Peyer's patch (tissue), 4 donors: Measurements from ENCODE around the gene MYZAP. TPM values are rescaled to one million over a fixed set of nuclear protein-coding genes. Genes with fewer than 3 reads are reported as not detected.

Experiments used
- DNase-seq, 3 donors: peaks; one replicate each; pipeline ENCODE4 v3.0.0-alpha.2; 2017 to 2019
- H3K27ac ChIP-seq, 4 donors: fragments of 200-600 bp; sonication (generic); one replicate each; pipeline ENCODE4 v1.5.1; 2016 to 2019
- H3K27me3 ChIP-seq, 2 donors: fragments of 200-600 bp; sonication (generic); one replicate each; pipeline ENCODE4 v1.5.1; 2019
- H3K36me3 ChIP-seq, 3 donors: fragments of 200-600 bp; sonication (generic); one replicate each; pipeline ENCODE4 v1.5.1; 2016 to 2019
- H3K4me1 ChIP-seq, 4 donors: fragments of 200-600 bp; sonication (generic); one replicate each; pipeline ENCODE4 v1.5.1; 2016 to 2019
- H3K4me3 ChIP-seq, 4 donors: fragments of 200-600 bp; sonication (generic); 1 replicate in 3 of 4; 2 replicates in 1 of 4; pipeline ENCODE4 v1.5.1; 2016 to 2019; ENCODE audit warnings: mild to moderate bottlenecking in 1 of 4
- H3K9me3 ChIP-seq, 4 donors: fragments of 200-600 bp; sonication (generic); one replicate each; pipeline ENCODE4 v1.5.1; 2016 to 2019; ENCODE audit warnings: mild to moderate bottlenecking in 1 of 4
- POLR2A ChIP-seq, 2 donors: fragments of 450-650 bp; IDR thresholded peaks; one replicate each; pipeline ENCODE4 v1.5.1; 2017; ENCODE audit warnings: antibody characterized with exemption in 2 of 2, mild to moderate bottlenecking in 2 of 2, moderate library complexity in 2 of 2
- total RNA-seq, 4 donors: library from RNA; depleted of rRNA; stranded (reverse); fragments of >200 nt; gene quantifications; one replicate each; pipeline ENCODE4 v1.1.0, GENCODE V29; 2016
- TF ChIP-seq, protein P1 (sequence below), 6 experiments: fragments of 450-650 bp in 4 of 6; fragments of 200-600 bp in 2 of 6; sonication (generic) in 1 of 6; IDR thresholded peaks; one replicate each; pipeline ENCODE4 v1.5.1; 2017 to 2019; ENCODE audit warnings: antibody characterized with exemption in 6 of 6, mild to moderate bottlenecking in 3 of 6, moderate library complexity in 1 of 6

MYZAP gene
- total RNA-seq, 4 donors from 2014 or later, result 2.5 to 36.3 (median 17.4) TPM

- no peak for TF ChIP-seq POLR2A (IDR thresholded peaks at IDR 0.05)
- TF ChIP-seq, protein P1, sequence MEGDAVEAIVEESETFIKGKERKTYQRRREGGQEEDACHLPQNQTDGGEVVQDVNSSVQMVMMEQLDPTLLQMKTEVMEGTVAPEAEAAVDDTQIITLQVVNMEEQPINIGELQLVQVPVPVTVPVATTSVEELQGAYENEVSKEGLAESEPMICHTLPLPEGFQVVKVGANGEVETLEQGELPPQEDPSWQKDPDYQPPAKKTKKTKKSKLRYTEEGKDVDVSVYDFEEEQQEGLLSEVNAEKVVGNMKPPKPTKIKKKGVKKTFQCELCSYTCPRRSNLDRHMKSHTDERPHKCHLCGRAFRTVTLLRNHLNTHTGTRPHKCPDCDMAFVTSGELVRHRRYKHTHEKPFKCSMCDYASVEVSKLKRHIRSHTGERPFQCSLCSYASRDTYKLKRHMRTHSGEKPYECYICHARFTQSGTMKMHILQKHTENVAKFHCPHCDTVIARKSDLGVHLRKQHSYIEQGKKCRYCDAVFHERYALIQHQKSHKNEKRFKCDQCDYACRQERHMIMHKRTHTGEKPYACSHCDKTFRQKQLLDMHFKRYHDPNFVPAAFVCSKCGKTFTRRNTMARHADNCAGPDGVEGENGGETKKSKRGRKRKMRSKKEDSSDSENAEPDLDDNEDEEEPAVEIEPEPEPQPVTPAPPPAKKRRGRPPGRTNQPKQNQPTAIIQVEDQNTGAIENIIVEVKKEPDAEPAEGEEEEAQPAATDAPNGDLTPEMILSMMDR (IDR thresholded peaks at IDR 0.05), result no peak
These were observed 84.9 kb downstream of the MYZAP start for GRCh38 chr15:57676585-57676984.

DNA sequence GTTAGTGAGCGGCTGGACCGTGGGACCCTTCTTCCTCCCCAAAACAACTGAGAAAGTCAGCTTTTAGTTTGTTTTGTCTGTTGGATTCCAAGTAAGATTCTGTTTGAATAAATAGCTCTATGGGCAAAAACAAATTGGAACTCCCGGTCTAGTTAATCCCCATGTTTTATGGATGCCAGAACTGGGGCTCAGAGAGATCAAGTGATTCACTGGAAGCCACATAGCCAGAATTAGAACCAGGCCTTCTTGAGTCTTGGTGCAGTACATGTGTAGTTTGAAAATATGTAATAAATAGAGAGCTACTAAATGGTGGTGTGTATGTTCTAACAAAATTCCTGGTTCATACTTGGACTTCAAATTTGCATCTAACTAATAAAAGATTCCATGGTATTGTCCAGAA is 85.5 kb downstream of the MYZAP start:
- no peak overlapping the region for H3K27ac ChIP-seq
- H3K36me3 ChIP-seq, result peaks cover 0 to 13% (median 0%) of the 10 kb centered on the region in 3 donors
- DNase-seq, result no peak
- no peaks in the 10 kb centered on the region for H3K9me3 ChIP-seq
- no peak overlapping the region for H3K4me3 ChIP-seq
- TF ChIP-seq, protein P1 (IDR thresholded peaks at IDR 0.05), result no peak
- TF ChIP-seq POLR2A (IDR thresholded peaks at IDR 0.05), result no peak
- no peaks in the 10 kb centered on the region for H3K27me3 ChIP-seq
- no peaks in the 10 kb centered on the region for H3K4me1 ChIP-seq

More at GRCh38 chr15:57676585-57676984, 84.9 kb downstream of the MYZAP start:
- no peaks in the 10 kb centered on the region for H3K9me3 ChIP-seq
- H3K27ac ChIP-seq, result no peak overlapping the region
- H3K36me3 ChIP-seq, result peaks cover 0 to 13% (median 0%) of the 10 kb centered on the region in 3 donors
- DNase-seq, result no peak
- H3K27me3 ChIP-seq, result no peaks in the 10 kb centered on the region
- H3K4me3 ChIP-seq, result no peak overlapping the region
- H3K4me1 ChIP-seq, result no peaks in the 10 kb centered on the region

DNA sequence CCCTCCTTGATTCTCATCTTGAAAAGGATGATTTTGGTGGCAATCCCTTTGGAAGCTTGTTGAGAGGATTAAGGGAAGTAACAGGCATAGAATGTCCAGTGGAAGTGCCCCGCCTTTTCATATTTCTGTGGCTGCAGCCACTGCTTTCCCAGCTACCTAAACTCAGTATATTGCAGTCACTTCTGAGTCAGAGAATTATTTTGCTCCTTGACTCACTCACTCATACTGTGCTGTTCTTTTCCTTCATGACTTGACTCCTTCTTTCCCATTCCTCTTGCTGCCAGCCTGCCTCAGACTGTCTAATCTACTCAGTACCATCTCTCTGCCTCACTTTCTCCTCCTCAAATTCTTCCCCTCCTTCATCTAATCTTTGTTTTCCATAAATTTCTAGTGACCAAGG is 88.3 kb downstream of the MYZAP start:
- Histone ChIP-seq H3K27ac (no peak overlapping the region), H3K36me3 (peaks cover 0 to 9% (median 0%) of the 10 kb centered on the region in 3 donors), H3K4me1 (no peaks in the 10 kb centered on the region), H3K27me3 (no peaks in the 10 kb centered on the region), H3K9me3 (no peaks in the 10 kb centered on the region), H3K4me3 (no peak overlapping the region)
- no peak for DNase-seq
- TF ChIP-seq, protein P1 (IDR thresholded peaks at IDR 0.05), result no peak
- no peak for TF ChIP-seq POLR2A (IDR thresholded peaks at IDR 0.05)

- no peak overlapping the region for H3K27ac ChIP-seq
- H3K27me3 ChIP-seq, result no peaks in the 10 kb centered on the region
- H3K9me3 ChIP-seq, result no peaks in the 10 kb centered on the region
- TF ChIP-seq, protein P1 (IDR thresholded peaks at IDR 0.05), result no peak
- no peak for TF ChIP-seq POLR2A (IDR thresholded peaks at IDR 0.05)
- H3K4me1 ChIP-seq, result no peaks in the 10 kb centered on the region
- H3K36me3 ChIP-seq, result peaks cover 0 to 4% (median 0%) of the 10 kb centered on the region in 3 donors
- no peak overlapping the region for H3K4me3 ChIP-seq
- DNase-seq, result no peak
These were observed 89.3 kb downstream of the MYZAP start for GRCh38 chr15:57681011-57681410.

DNA sequence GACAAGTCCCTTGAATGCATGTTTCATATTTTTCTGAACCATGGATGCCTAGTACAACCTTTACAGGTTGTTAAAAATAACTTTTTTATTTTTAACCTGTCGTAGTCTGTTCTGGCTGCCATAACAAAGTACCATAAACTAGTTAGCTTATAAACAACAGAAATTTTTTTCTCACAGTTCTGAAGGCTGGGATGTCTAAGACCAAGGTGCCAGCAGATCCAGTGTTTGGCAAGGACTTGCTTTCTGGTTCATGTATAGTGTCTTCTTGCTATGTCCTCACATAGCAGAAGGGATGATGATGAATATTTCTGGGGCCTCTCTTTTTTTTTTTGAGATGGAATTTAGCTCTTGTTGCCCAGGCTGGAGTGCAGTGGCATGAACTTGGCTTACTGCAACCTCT is 91.8 kb downstream of the MYZAP start:
- DNase-seq, result no peak
- no peak for TF ChIP-seq POLR2A (IDR thresholded peaks at IDR 0.05)
- TF ChIP-seq, protein P1 (IDR thresholded peaks at IDR 0.05), result no peak
- Histone ChIP-seq H3K4me3 (no peak overlapping the region), H3K27me3 (no peaks in the 10 kb centered on the region), H3K4me1 (no peaks in the 10 kb centered on the region), H3K36me3 (no peaks in the 10 kb centered on the region), H3K27ac (no peak overlapping the region), H3K9me3 (no peaks in the 10 kb centered on the region)
